ENCODE results near the gene PEPD. TPM values are rescaled to one million over a fixed set of nuclear protein-coding genes. Genes with fewer than 3 reads are reported as not detected.

PEPD gene
- polyA plus RNA-seq, 3 donors = 61.5 to 218 (median 171) TPM

- H3K9me3 Mint-ChIP-seq = peaks cover 0 to 3% (median 0%) of the 10 kb centered on the region in 7 donors
- H3K27ac ChIP-seq (ENCODE audit: low read depth in 1 of 2, low read length in 2 of 2) = no peak overlapping the region
- intact Hi-C loops (cut with micrococcal nuclease) = no loop called here
- H3K4me2 ChIP-seq (replicated peaks; ENCODE audit: extremely low read depth, low read length, poor library complexity, severe bottlenecking) = no peak overlapping the region
- H3K27me3 Mint-ChIP-seq (ENCODE audit: low read depth in 3 of 3) = peaks cover 0 to 4% (median 0%) of the 10 kb centered on the region in 3 donors
- no peak overlapping the region for H3K4me3 Mint-ChIP-seq
- no peaks in the 10 kb centered on the region for H3K4me1 Mint-ChIP-seq
- H2AFZ ChIP-seq (ENCODE audit: insufficient read depth, low read depth, low read length, poor library complexity, severe bottlenecking) = no peak overlapping the region
- H3K79me2 ChIP-seq (ENCODE audit: insufficient read depth, low read length) = no peaks in the 10 kb centered on the region
- no peak overlapping the region for H3K9ac ChIP-seq (ENCODE audit: insufficient read depth, low read length, poor library complexity, severe bottlenecking)
- WGBS (ENCODE audit: insufficient coverage) = 87% methylated on average over 20 of the region's 24 CpGs
- H3K4me1 ChIP-seq (ENCODE audit: control insufficient read depth in 1 of 2, insufficient read depth in 2 of 2, low read length in 2 of 2) = no peaks in the 10 kb centered on the region
- no peaks in the 10 kb centered on the region for H3K36me3 ChIP-seq (replicated peaks in 1 of 2; ENCODE audit: control insufficient read depth in 1 of 2, insufficient read depth in 2 of 2, low read length in 2 of 2)
- TF ChIP-seq CTCF (IDR thresholded peaks at IDR 0.05) = no peak
- no peak for DNase-seq
- H3K36me3 Mint-ChIP-seq = peaks cover 20 to 25% of the 10 kb centered on the region in 2 donors
- no peak overlapping the region for H3K4me3 ChIP-seq (replicated peaks in 1 of 3; ENCODE audit: low read depth in 2 of 3, low read length in 3 of 3)
- no peaks in the 10 kb centered on the region for H4K20me1 ChIP-seq (ENCODE audit: insufficient read depth, low read length)
- H3K27ac Mint-ChIP-seq = no peak overlapping the region
- no peaks in the 10 kb centered on the region for H3K9me3 ChIP-seq (replicated peaks in 1 of 2; ENCODE audit: control insufficient read depth in 1 of 2, insufficient read depth in 1 of 2, low read length in 2 of 2)
- no peaks in the 10 kb centered on the region for H3K27me3 ChIP-seq (ENCODE audit: control insufficient read depth in 2 of 2, insufficient read depth in 2 of 2, low read length in 2 of 2)
Observed at GRCh38 chr19:33507021-33507956, 14.3 kb downstream of the PEPD start.

GRCh38 chr19:33506498-33506897, 15.1 kb downstream of the PEPD start:
- Mint-ChIP-seq H3K36me3 (peaks cover 18 to 20% of the 10 kb centered on the region in 2 donors), H3K4me3 (no peak overlapping the region), H3K27me3 (ENCODE audit: low read depth in 3 of 3) (peaks cover 0 to 4% (median 0%) of the 10 kb centered on the region in 3 donors), H3K4me1 (no peaks in the 10 kb centered on the region), H3K9me3 (peaks cover 0 to 3% (median 0%) of the 10 kb centered on the region in 7 donors), H3K27ac (no peak overlapping the region)
- Histone ChIP-seq H3K4me2 (replicated peaks; ENCODE audit: extremely low read depth, low read length, poor library complexity, severe bottlenecking) (no peak overlapping the region), H3K27me3 (ENCODE audit: control insufficient read depth in 2 of 2, insufficient read depth in 2 of 2, low read length in 2 of 2) (no peaks in the 10 kb centered on the region), H3K79me2 (ENCODE audit: insufficient read depth, low read length) (no peaks in the 10 kb centered on the region), H2AFZ (ENCODE audit: insufficient read depth, low read depth, low read length, poor library complexity, severe bottlenecking) (no peak overlapping the region), H4K20me1 (ENCODE audit: insufficient read depth, low read length) (no peaks in the 10 kb centered on the region), H3K36me3 (replicated peaks in 1 of 2; ENCODE audit: control insufficient read depth in 1 of 2, insufficient read depth in 2 of 2, low read length in 2 of 2) (no peaks in the 10 kb centered on the region), H3K4me1 (ENCODE audit: control insufficient read depth in 1 of 2, insufficient read depth in 2 of 2, low read length in 2 of 2) (no peaks in the 10 kb centered on the region), H3K4me3 (replicated peaks in 1 of 3; ENCODE audit: low read depth in 2 of 3, low read length in 3 of 3) (no peak overlapping the region), H3K9me3 (replicated peaks in 1 of 2; ENCODE audit: control insufficient read depth in 1 of 2, insufficient read depth in 1 of 2, low read length in 2 of 2) (no peaks in the 10 kb centered on the region), H3K27ac (ENCODE audit: low read depth in 1 of 2, low read length in 2 of 2) (no peak overlapping the region), H3K9ac (ENCODE audit: insufficient read depth, low read length, poor library complexity, severe bottlenecking) (no peak overlapping the region)
- intact Hi-C loops (cut with micrococcal nuclease) = no loop called here
- no peak for TF ChIP-seq CTCF (IDR thresholded peaks at IDR 0.05)
- DNase-seq = no peak
- 100% methylated on average over 1 of the region's 1 CpG for WGBS (ENCODE audit: insufficient coverage)
